Heart left ventricle (tissue), 16 donors: ENCODE results near the gene SLC30A9. TPM values are rescaled to one million over a fixed set of nuclear protein-coding genes. Genes with fewer than 3 reads are reported as not detected.

Experiments used
- ATAC-seq, 4 donors: fragments of 200-7000 bp; cut with Tn5 transposase; one replicate each; pipeline ENCODE4 v1.9.1; 2020 to 2022; ENCODE audit warnings: moderate library complexity in 4 of 4, mild to moderate bottlenecking in 3 of 4, moderate number of reproducible peaks in 1 of 4
- DNase-seq, 5 donors: peaks; one replicate each; pipeline ENCODE4 v3.0.0-alpha.2; 2020
- H3K27ac ChIP-seq, 12 donors: fragments of 200-600 bp; sonication (generic) in 4 of 12; one replicate each; pipeline versions ENCODE4 v1.5.0 to v1.8.0; 2016 to 2022; ENCODE audit warnings: mild to moderate bottlenecking in 2 of 12
- H3K27me3 ChIP-seq, 9 donors: fragments of 200-600 bp; sonication (generic) in 2 of 9; one replicate each; pipeline versions ENCODE4 v1.5.1 to v1.8.0; 2016 to 2022; ENCODE audit warnings: mild to moderate bottlenecking in 3 of 9
- H3K36me3 ChIP-seq, 9 donors: fragments of 200-600 bp; sonication (generic) in 2 of 9; one replicate each; pipeline versions ENCODE4 v1.5.0 to v1.8.0; 2018 to 2022; ENCODE audit warnings: mild to moderate bottlenecking in 2 of 9
- H3K4me1 ChIP-seq, 12 donors: fragments of 200-600 bp; sonication (generic) in 4 of 12; one replicate each; pipeline versions ENCODE4 v1.5.0 to v1.8.0; 2016 to 2022; ENCODE audit warnings: mild to moderate bottlenecking in 3 of 12
- H3K4me3 ChIP-seq, 12 donors: fragments of 200-600 bp; sonication (generic) in 4 of 12; one replicate each; pipeline versions ENCODE4 v1.5.0 to v1.8.0; 2017 to 2022; ENCODE audit warnings: mild to moderate bottlenecking in 9 of 12, moderate library complexity in 4 of 12
- H3K9me3 ChIP-seq, 12 donors: fragments of 200-600 bp; sonication (generic) in 4 of 12; one replicate each; pipeline versions ENCODE4 v1.5.0 to v1.8.0; 2016 to 2022; ENCODE audit warnings: mild to moderate bottlenecking in 1 of 12
- CTCF ChIP-seq, 12 donors: fragments of 200-600 bp; sonication (generic) in 4 of 12; IDR thresholded peaks; one replicate each; pipeline versions ENCODE4 v1.5.0 to v1.8.0; 2018 to 2022; ENCODE audit warnings: antibody characterized with exemption in 12 of 12, mild to moderate bottlenecking in 5 of 12
- POLR2A ChIP-seq, 2 donors: fragments of 450-650 bp; IDR thresholded peaks; one replicate each; pipeline ENCODE4 v1.6.1; 2017; ENCODE audit warnings: antibody characterized with exemption in 2 of 2, mild to moderate bottlenecking in 2 of 2, moderate library complexity in 2 of 2
- WGBS, 4 donors: extraction: QIAGEN DNeasy Blood & Tissue Kit in 2 of 4; methylation state at CpG; one replicate each; pipeline versions ENCODE4 v1.1.5 to v1.1.7; 2013 to 2018; 5-methylcytosine and 5-hydroxymethylcytosine counted together
- intact Hi-C, 10 donors: fragments of 100-400 bp; cut with DNase I; formaldehyde crosslinking; loops; one replicate each; pipeline versions ENCODE4 v1.11.1 to v1.14.2; 2022
- polyA plus RNA-seq, 2 donors: library from polyadenylated mRNA; stranded (reverse); fragments of 200-250 nt; gene quantifications; one replicate each; pipeline ENCODE4 v1.2.3, GENCODE V29; 2013
- total RNA-seq, 9 donors: library from RNA; depleted of rRNA in 2 of 9; stranded (reverse); fragments of >200 nt in 2 of 9; fragmentation: NEBNext Ultra II Directional in 3 of 9; extraction: Animal tissue kit (Norgen Biotek cat#: 25700) in 3 of 9; gene quantifications; one replicate each; pipeline versions ENCODE4 v1.1.0 to v1.2.4, GENCODE V29; 2016 to 2023
- donor health status: ischemic (EF 13 %, LVEDD 7.1; RV severe dilation, severe dysfunction).
- donor health status: healthy with polysubstance abuse.
- donor health status: DM: no; HTN: yes; CAD: no.
- donor health status: DM: no; HTN: no; CAD: no.
- donor health status: ischemic (EF 25% LVEDD 6.9; RV normal size, moderate dysfunction).
- donor health status: ischemic (EF 25% LVEDD 5.7; RV mildly dilated, moderate dysfunction).
- donor health status: healthy.
- donor health status: DM: yes; HTN: yes; CAD: no.
- donor health status: ischemic (EF 35%, LVEDD 5.7; RV mildly dilated, moderate dysfunction).
- donor health status: nonischemic (EF 11% LVEDD 7.7; RV severe dilation, severe dysfunction).
- donor health status: DM: yes; HTN: yes; CAD: no.
- donor health status: PGD.
- donor health status: ischemic (EF 29% LVEDD 5.4; RV normal size, mild dysfunction).
- donor health status: nonischemic (EF 23%, LVEDD 6.1; RV moderate dilation, normal function).

The SLC30A9 gene
- total and polyA plus RNA-seq, 11 donors, result 10.3 to 99.2 (median 72.5) TPM

DNA sequence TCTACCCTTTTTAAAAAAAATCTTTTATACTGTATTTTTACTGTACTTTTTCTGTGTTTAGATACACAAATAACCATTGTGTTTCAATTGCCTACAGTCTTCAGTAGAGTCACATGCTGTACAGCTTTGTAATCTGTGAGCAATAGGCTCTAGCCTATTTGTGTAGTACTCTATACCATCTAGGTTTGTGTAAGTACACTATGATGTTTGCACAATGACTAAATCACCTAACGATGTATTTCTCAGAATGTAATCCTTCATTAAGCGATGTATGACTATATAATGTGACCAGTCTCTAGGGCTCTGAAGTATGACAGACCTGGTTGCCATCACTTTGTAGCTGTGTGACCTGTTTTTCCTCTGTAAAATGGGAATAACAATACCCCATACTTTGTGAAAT, 22.9 kb upstream of the SLC30A9 start:
- no peak for ATAC-seq
- Histone ChIP-seq H3K27me3 (no peaks in the 10 kb centered on the region), H3K4me1 (no peaks in the 10 kb centered on the region), H3K36me3 (no peaks in the 10 kb centered on the region), H3K4me3 (no peak overlapping the region), H3K9me3 (peaks cover 0 to 6% (median 0%) of the 10 kb centered on the region in 12 donors), H3K27ac (no peak overlapping the region)
- TF ChIP-seq CTCF (IDR thresholded peaks at IDR 0.05) (no peak), POLR2A (IDR thresholded peaks at IDR 0.05) (no peak)
- intact Hi-C loops, result no loop called here
- 96 to 98% (median 97%) methylated on average over 2 of the region's 2 CpGs for WGBS, 4 donors
- no peak for DNase-seq

- H3K4me1 ChIP-seq, result no peaks in the 10 kb centered on the region
- H3K36me3 ChIP-seq, result no peaks in the 10 kb centered on the region
- no peak overlapping the region for H3K4me3 ChIP-seq
- intact Hi-C loops, result no loop called here
- no peak overlapping the region for H3K27ac ChIP-seq
- TF ChIP-seq CTCF (IDR thresholded peaks at IDR 0.05), result no peak
- no peak for TF ChIP-seq POLR2A (IDR thresholded peaks at IDR 0.05)
- no peak for ATAC-seq
- H3K9me3 ChIP-seq, result peaks cover 0 to 6% (median 0%) of the 10 kb centered on the region in 12 donors
- no peaks in the 10 kb centered on the region for H3K27me3 ChIP-seq
- DNase-seq, result no peak
These were observed 20.7 kb upstream of the SLC30A9 start for GRCh38 chr4:41969671-41970070.

- H3K4me1 ChIP-seq, result no peaks in the 10 kb centered on the region
These were observed 15.0 kb upstream of the SLC30A9 start for GRCh38 chr4:41975341-41975740.

GRCh38 chr4:41976775-41977516, 13.4 kb upstream of the SLC30A9 start:
- Histone ChIP-seq H3K36me3 (no peaks in the 10 kb centered on the region), H3K4me1 (no peaks in the 10 kb centered on the region), H3K27ac (no peak overlapping the region), H3K27me3 (no peaks in the 10 kb centered on the region), H3K4me3 (no peak overlapping the region), H3K9me3 (no peaks in the 10 kb centered on the region)
- WGBS, 4 donors, result 82 to 94% (median 87%) methylated on average over 1 of the region's 1 CpG
- DNase-seq, result no peak
- ATAC-seq, result no peak
- intact Hi-C loops, result no loop called here
- TF ChIP-seq CTCF (IDR thresholded peaks at IDR 0.05) (no peak), POLR2A (IDR thresholded peaks at IDR 0.05) (no peak)

More at GRCh38 chr4:41975341-41975740, 15.0 kb upstream of the SLC30A9 start:
- TF ChIP-seq POLR2A (IDR thresholded peaks at IDR 0.05) (no peak), CTCF (IDR thresholded peaks at IDR 0.05) (no peak)
- Histone ChIP-seq H3K9me3 (no peaks in the 10 kb centered on the region), H3K36me3 (no peaks in the 10 kb centered on the region), H3K27me3 (no peaks in the 10 kb centered on the region), H3K4me3 (no peak overlapping the region), H3K27ac (no peak overlapping the region)
- DNase-seq (no peak), ATAC-seq (no peak)
- WGBS, 4 donors, result 79 to 95% (median 84%) methylated on average over 1 of the region's 1 CpG
- intact Hi-C loops, result no loop called here
